GM12875 (cell line): ENCODE data around the gene GABRR2.

Source experiments
- H3K4me3 ChIP-seq: one replicate; pipeline ENCODE4 v1.5.1; 2011; ENCODE audit warnings: low read depth, low read length, control low read depth
- TF ChIP-seq, protein P1 (sequence below): IDR thresholded peaks from 2 replicates; pipeline ENCODE4 v1.5.1; 2011; ENCODE audit warnings: low read depth, mild to moderate bottlenecking, control low read depth, inconsistent platforms, low read length, moderate library complexity, borderline replicate concordance; ENCODE audit not compliant: insufficient read depth

Gene GABRR2

DNA sequence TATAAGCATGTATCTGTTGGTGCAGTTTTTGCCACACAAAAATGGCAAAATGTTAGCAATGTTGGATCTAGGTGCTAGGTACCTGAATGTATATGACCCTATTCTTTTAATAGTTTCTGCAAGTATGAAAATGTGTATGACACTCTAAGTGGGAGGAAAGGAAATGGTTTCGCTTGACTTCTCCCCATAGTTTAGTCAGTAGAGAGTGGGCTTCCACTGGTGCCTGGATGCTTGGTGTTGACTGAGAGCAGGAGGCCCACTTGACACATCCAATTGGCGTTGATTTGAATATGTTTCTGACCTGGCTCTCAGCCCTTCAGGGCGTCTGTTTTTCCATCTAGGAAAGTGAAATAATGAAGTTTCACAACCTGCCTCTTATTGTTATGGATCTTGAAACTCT lies 56.2 kb downstream of the GABRR2 start:
- TF ChIP-seq, protein P1, sequence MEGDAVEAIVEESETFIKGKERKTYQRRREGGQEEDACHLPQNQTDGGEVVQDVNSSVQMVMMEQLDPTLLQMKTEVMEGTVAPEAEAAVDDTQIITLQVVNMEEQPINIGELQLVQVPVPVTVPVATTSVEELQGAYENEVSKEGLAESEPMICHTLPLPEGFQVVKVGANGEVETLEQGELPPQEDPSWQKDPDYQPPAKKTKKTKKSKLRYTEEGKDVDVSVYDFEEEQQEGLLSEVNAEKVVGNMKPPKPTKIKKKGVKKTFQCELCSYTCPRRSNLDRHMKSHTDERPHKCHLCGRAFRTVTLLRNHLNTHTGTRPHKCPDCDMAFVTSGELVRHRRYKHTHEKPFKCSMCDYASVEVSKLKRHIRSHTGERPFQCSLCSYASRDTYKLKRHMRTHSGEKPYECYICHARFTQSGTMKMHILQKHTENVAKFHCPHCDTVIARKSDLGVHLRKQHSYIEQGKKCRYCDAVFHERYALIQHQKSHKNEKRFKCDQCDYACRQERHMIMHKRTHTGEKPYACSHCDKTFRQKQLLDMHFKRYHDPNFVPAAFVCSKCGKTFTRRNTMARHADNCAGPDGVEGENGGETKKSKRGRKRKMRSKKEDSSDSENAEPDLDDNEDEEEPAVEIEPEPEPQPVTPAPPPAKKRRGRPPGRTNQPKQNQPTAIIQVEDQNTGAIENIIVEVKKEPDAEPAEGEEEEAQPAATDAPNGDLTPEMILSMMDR = no peak
- no peak overlapping the region for H3K4me3 ChIP-seq

DNA sequence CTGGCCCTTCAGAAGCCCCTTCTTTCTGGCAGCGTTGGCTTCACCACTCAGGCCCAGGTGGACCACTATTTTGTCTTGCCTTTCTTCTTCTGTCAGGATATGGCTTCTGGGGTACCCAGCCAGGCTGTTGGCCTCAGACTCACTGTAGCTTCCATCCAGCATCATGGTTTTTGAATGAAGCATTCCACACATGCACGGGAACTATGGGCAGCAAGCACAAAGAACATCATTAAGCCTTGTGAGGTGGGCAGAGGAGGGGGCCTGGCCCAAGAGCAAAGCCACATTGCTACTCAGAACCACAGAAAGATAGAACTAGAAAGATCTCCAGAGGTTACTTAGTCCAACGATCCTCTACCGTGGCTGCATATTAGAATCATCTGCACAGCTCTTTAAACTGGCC lies 57.3 kb downstream of the GABRR2 start:
- TF ChIP-seq, protein P1 = no peak
- no peak overlapping the region for H3K4me3 ChIP-seq

- H3K4me3 ChIP-seq = no peak overlapping the region
- TF ChIP-seq, protein P1 = no peak
Measured at GRCh38 chr6:89257346-89257745, 57.8 kb downstream of the GABRR2 start.

DNA sequence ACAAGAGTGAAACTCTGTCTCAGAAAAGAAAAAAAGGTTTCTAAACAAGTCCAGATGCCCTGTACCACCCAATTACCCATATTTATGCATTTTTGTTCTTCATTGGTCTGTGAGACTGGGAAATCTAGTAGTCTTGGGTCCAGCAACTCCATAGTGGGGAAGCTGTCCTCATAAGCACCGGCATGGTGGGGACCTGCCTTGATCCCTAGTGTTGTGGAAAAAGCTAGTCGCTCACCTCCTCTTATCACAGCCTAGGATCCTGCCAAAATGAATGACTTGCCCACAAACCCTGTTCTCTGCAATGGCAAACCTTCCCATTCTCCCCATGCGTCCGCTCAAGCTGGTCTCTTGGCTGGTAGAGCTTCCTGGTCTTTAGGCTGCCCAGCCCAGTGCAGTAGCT lies 59.7 kb downstream of the GABRR2 start:
- TF ChIP-seq, protein P1 = no peak
- no peak overlapping the region for H3K4me3 ChIP-seq

DNA sequence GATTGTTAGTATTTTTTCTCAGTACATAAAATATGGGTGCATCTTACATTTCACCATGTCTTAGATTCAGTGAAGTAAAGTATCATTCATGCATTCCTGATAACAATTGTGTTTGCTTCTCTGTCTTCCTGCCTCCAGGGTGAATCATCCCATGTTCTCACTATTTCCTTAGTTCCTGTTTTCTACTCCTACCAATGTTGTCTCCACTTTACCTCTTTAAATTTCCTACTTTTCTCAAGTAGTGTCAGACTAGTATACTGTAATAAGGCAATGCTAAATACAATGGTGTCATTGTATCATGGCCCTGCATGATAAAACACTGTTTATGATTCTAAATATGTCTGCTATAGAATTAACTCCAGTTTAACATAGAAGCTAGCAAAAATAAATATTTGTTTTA lies 60.5 kb downstream of the GABRR2 start:
- TF ChIP-seq, protein P1 = no peak
- H3K4me3 ChIP-seq = no peak overlapping the region

- TF ChIP-seq, protein P1 = no peak
- no peak overlapping the region for H3K4me3 ChIP-seq
Measured at GRCh38 chr6:89252907-89253306, 62.2 kb downstream of the GABRR2 start.

- TF ChIP-seq, protein P1 = no peak
Measured at GRCh38 chr6:89251976-89252375, 63.1 kb downstream of the GABRR2 start.

More at GRCh38 chr6:89251976-89252375, 63.1 kb downstream of the GABRR2 start:
- no peak overlapping the region for H3K4me3 ChIP-seq
